NCI-H2107 (cell line): Measurements from ENCODE around the gene SCP2.

Experiments used
- DNase-seq: peaks from one replicate; lab custom pipeline; 2025; lab: John Stamatoyannopoulos, UW

The SCP2 gene

GRCh38 chr1:53067886-53068285 is 140.8 kb downstream of the SCP2 start:
- no peak for DNase-seq

DNA sequence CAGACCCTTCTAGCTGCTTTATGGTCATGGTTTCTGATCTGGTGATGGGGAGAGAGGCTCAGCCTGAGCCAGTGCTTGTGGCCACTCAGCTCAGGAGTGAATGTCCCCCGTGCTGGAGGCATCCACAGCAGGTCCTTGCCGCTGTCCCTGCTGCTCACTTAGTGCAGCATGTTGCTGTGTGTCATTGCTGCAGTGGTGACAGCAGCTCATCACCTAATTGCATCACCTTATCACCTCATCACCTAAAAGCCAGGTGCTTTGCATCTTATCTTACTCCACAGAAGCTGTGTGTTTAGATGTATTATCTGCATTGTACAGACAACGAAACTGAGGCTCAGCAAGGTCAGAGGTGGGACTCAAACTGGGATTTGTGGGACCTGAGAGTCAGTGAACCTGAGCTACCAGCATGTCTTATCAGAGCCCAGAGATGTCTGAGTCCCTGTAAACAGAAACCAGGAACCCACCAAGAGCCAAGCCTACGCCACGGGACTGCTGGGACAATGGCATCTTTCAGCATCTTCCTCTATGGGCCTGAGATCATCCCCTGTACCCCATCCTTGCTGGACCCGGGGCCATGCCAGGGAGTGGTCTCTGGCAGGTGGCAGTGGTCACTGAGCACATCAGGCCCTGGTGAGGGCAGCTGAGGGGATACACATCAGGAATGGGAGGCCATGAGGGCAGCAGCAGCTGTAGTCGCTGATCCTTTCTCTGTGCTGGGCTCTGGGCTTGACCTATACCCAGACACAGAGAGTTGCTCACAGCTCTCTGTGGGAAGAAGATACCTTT is 141.4 kb downstream of the SCP2 start:
- no peak for DNase-seq

DNA sequence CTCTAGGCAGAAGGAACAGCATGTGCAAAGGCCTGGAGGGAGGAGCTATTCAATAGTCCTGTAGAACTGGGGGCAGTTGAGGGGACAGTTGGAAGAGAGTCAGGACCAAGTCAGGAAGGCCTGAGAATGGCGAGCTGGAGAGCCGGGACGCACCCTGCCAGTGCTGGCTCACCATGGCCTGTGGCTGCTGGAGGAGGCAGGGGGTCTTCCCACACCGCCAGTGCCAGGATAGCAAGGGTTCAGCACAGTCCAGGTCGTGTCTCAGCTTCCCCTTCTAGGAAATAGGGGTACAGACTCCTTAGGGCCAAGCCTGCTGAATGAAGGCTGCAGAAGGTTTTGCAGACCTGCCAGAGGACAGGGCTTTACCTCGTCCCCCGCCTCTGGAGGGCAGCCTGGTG is 142.2 kb downstream of the SCP2 start:
- DNase-seq = no peak

GRCh38 chr1:53069663-53070327 is 142.7 kb downstream of the SCP2 start:
- no peak for DNase-seq

DNA sequence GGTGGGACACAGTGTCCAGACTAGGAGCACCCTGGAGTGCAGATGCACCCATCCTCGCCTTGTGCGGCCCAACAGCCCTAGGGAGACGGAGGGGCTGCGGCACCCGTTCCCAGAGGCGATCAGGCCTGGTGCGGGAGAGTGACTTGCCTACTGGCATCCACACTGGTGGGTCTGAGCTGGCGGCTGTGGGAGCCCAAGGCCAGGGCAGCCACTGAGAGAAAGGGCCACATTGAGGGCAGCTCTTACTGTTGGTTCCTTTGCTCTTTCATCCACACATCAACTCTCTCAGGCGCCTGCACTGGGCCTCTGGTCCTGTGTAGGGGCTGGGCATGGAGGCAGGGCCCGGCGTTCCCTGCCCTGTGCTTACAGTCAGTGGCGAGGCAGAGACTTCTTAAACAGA is 143.5 kb downstream of the SCP2 start:
- no peak for DNase-seq

- DNase-seq = no peak
These were observed 144.2 kb downstream of the SCP2 start for GRCh38 chr1:53071167-53071865.

DNA sequence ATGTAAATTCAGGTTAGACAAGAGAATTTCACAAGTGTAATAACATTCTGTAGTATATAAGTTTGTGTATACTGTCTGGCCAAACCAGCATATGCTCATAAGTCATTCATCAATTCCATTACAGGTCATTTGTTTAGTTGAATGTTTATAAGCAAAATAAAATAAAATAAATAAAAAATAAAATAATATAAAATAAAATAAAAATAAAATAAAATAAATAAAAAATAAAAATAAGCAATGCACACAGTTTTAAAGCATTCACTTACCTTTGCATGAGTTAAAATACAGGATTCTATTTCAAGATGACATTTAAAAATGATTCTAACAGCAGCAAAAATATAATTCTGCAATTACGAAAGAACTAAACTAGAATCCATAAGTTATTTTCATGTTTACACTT is 144.8 kb downstream of the SCP2 start:
- DNase-seq = no peak

DNA sequence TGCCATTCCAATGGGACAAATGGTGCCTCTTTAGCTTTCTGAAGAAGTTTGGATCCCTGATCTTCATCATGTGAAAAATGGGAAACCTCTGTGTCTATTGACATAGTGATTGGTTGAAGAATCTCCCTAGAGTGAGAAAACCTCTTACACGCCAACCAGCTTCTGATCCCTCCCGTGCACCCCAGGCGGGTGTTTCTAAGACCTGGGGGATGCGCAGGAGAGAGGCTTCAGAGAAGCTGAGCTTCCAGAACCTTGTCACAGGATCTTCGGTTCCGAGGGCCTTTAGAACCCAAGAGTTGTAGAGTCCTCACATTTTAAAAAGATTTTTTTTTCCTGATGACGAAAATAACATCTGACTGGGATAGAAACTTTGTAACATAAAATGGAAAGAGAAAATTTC is 146.2 kb downstream of the SCP2 start:
- no peak for DNase-seq

DNA sequence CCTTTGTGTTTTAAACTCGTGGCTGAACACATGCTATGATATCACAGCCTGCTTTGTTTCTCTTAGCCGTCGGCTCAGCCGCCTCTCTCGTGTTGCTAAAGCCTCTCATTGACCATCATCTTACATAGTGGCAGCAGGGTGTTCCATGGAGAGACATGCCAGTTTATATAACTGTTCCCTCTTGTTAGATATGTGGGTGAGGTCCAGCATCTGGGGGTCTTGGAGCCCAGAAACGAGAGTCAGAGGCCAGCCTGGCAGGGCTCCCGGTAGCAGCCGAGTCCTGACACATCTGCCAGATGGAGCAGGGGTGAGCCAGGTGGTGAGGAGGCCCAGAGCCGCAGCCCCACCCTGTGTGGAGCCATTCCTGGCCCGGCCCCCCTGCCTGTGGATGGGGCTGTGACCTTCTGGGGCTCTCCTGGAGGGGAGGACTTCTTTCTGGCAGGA is 146.8 kb downstream of the SCP2 start:
- DNase-seq = no peak

GRCh38 chr1:53074313-53075154 is 147.5 kb downstream of the SCP2 start:
- no peak for DNase-seq

- no peak for DNase-seq
These were observed 148.1 kb downstream of the SCP2 start for GRCh38 chr1:53075206-53075605.

- DNase-seq = no peak
These were observed 148.7 kb downstream of the SCP2 start for GRCh38 chr1:53075761-53076163.

- no peak for DNase-seq
These were observed 149.1 kb downstream of the SCP2 start for GRCh38 chr1:53076165-53076564.

- DNase-seq = no peak
These were observed 149.9 kb downstream of the SCP2 start for GRCh38 chr1:53076721-53077598.

- no peak for DNase-seq
These were observed 150.5 kb downstream of the SCP2 start for GRCh38 chr1:53077599-53077965.

DNA sequence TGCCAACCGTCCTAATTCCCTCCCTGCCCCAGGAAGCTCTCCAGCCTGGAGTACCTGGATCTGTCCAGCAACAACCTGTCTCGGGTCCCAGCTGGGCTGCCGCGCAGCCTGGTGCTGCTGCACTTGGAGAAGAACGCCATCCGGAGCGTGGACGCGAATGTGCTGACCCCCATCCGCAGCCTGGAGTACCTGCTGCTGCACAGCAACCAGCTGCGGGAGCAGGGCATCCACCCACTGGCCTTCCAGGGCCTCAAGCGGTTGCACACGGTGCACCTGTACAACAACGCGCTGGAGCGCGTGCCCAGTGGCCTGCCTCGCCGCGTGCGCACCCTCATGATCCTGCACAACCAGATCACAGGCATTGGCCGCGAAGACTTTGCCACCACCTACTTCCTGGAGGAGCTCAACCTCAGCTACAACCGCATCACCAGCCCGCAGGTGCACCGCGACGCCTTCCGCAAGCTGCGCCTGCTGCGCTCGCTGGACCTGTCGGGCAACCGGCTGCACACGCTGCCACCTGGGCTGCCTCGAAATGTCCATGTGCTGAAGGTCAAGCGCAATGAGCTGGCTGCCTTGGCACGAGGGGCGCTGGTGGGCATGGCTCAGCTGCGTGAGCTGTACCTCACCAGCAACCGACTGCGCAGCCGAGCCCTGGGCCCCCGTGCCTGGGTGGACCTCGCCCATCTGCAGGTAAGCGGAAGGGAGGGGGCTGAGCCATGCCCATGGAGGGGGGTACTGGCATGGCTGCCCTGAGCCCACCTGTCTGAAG is 151.4 kb downstream of the SCP2 start:
- no peak for DNase-seq

- DNase-seq = no peak
These were observed 152.2 kb downstream of the SCP2 start for GRCh38 chr1:53079251-53079650.

DNA sequence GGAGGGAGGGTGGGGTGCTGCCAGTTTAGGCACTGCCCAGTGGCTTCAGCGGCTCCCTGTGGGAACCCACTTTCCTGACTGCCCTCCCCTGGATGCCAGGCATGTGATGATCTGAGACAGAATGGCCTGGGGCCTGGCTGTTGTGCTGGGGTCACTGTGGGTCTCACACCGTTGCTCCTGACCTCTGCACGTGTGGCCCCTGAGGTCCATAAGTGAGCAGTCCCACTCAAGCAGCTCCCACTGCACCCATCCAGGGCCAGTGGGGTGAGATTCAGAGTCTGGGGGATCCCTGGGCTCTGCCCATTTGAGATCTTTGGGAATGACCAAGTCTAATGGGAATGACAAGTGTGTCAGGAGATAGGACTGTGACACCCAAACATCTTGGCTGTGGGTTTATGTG is 153.0 kb downstream of the SCP2 start:
- DNase-seq = no peak

DNA sequence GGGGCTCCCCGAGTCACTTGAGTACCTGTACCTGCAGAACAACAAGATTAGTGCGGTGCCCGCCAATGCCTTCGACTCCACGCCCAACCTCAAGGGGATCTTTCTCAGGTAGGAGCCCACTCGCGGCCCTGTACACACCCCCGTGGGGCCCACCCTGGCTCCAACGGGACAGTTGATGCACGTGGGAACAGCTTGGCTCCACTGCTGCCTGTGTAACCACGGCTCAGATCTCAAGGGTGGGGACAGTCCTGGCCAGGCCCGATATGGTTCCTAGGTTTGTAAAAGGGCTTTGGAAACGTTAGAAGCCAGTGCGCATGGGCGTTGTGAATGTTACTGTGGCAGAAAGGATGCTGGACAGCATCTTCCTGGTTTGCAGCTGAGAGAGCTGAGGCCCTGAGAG is 153.7 kb downstream of the SCP2 start:
- DNase-seq = no peak

DNA sequence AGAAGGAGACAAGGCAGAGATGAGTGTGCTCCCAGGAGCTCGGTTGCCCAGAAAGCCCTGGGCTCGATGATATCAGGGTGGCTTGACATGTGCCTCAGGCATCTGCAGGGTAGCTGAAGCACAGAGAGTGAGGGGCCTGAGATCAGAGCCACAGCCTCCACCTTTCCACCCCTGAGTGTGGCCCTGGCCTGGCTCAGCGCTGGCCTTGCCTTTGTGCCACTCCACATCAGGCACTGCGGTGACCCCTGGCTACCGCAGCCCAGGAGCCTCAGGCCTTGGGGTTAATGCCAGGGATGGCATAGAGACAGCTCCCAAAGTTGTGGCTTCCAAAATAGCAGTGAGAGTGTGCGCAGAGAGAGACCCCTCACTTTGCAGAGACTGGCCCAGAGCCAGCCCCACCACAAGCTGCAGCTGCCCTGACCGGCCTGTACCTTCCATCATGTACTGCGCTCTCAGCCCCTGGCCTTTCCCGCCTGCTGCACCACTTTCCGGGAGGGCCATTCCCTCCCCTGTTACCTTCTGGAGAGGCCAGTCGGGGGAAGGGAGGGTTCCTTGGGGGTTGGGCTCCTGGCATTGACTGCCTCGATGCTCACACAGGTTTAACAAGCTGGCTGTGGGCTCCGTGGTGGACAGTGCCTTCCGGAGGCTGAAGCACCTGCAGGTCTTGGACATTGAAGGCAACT is 154.4 kb downstream of the SCP2 start:
- no peak for DNase-seq
